ENCODE results near the gene FOXQ1.

DNA sequence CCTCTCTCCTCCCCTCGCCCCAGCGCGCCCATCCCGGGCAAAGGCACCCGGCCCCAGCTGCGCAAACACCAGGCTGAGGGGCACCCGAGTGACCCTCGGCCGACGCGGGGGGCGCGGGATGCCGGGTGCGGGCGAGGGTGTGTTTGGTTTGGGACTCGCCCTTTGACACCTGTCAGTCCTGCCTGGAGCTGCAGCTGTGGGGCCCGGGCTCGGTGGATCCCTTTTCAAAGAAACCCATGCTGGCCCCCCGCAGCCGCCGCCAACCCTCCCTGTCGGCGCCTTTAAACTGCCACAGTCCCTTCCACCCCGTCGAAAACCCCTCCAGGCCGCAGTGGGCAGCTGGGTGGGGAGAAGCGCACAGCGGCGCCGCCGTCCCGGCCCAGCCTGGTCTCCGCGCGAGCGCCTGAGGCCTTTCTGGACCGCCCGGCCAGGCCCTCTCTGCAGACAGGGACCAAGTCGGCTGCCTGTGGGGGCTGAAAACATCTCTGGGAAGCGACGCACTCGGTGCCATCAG, 5.5 kb downstream of the FOXQ1 start:
- TF ChIP-seq, protein P1, sequence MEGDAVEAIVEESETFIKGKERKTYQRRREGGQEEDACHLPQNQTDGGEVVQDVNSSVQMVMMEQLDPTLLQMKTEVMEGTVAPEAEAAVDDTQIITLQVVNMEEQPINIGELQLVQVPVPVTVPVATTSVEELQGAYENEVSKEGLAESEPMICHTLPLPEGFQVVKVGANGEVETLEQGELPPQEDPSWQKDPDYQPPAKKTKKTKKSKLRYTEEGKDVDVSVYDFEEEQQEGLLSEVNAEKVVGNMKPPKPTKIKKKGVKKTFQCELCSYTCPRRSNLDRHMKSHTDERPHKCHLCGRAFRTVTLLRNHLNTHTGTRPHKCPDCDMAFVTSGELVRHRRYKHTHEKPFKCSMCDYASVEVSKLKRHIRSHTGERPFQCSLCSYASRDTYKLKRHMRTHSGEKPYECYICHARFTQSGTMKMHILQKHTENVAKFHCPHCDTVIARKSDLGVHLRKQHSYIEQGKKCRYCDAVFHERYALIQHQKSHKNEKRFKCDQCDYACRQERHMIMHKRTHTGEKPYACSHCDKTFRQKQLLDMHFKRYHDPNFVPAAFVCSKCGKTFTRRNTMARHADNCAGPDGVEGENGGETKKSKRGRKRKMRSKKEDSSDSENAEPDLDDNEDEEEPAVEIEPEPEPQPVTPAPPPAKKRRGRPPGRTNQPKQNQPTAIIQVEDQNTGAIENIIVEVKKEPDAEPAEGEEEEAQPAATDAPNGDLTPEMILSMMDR (IDR thresholded peaks at IDR 0.05), result no peak
- TF ChIP-seq POLR2AphosphoS5 (IDR thresholded peaks at IDR 0.05) (no peak), POLR2A (IDR thresholded peaks at IDR 0.05) (no peak)

Data from transverse colon (tissue), 4 donors.